SK-MEL-5 (cell line): ENCODE results near the gene ALG9. TPM values are rescaled to one million over a fixed set of nuclear protein-coding genes. Genes with fewer than 3 reads are reported as not detected.
A peak's percentile ranks its signal among the peaks of the same experiment; 100 is the strongest.

ENCODE experiments used
- DNase-seq: peaks from one replicate; pipeline ENCODE4 v3.0.0-alpha.2; 2016; ENCODE audit warnings: low read depth, low spot score
- in situ Hi-C: cut with HindIII; loops from 2 replicates; pipeline ENCODE4 v1.10.0; 2016; ENCODE audit warnings: low sequenced_read_pairs, high pct_unique_total_duplicates, low pct_unique_long_range_greater_than_20kb
- small RNA-seq, 2 experiments: library from RNA; depleted of rRNA; stranded (forward); fragments of <200 nt; gene quantifications; one replicate each; pipeline ENCODE3, GENCODE V24; 2014
- total RNA-seq: library from RNA; depleted of rRNA; stranded (reverse); fragments of >200 nt; shearing (Covaris generic); gene quantifications from 2 replicates; pipeline ENCODE4 v1.2.3, GENCODE V29; 2014; rRNA removed

Gene ALG9
- total RNA-seq, 1 experiment from 2014 or later: 39.0 TPM

GRCh38 chr11:111762526-111762925, 108.9 kb downstream of the ALG9 start:
- in situ Hi-C loops: no loop called here
- DNase-seq: no peak

GRCh38 chr11:111761036-111761435, 110.3 kb downstream of the ALG9 start:
- in situ Hi-C loops: no loop called here
- no peak for DNase-seq

- in situ Hi-C loops: no loop called here
- DNase-seq: no peak
These were observed 111.5 kb downstream of the ALG9 start for GRCh38 chr11:111759778-111760407.

GRCh38 chr11:111759376-111759775, 112.0 kb downstream of the ALG9 start:
- in situ Hi-C loops: no loop called here
- no peak for DNase-seq

GRCh38 chr11:111756097-111756496, 115.3 kb downstream of the ALG9 start:
- DNase-seq: no peak
- in situ Hi-C loops: no loop called here

GRCh38 chr11:111749646-111750045, 121.7 kb downstream of the ALG9 start:
- in situ Hi-C loops: no loop called here
- no peak for DNase-seq

GRCh38 chr11:111748035-111748804, 123.2 kb downstream of the ALG9 start:
- in situ Hi-C loops: no loop called here
- DNase-seq: no peak

GRCh38 chr11:111745719-111746504, 125.5 kb downstream of the ALG9 start:
- in situ Hi-C loops: no loop called here
- DNase-seq: no peak

GRCh38 chr11:111743700-111744099, 127.7 kb downstream of the ALG9 start:
- peak; percentile 45 for DNase-seq
- in situ Hi-C loops: no loop called here

- DNase-seq: no peak
- in situ Hi-C loops: no loop called here
These were observed 129.6 kb downstream of the ALG9 start for GRCh38 chr11:111741751-111742150.

- DNase-seq: no peak
- in situ Hi-C loops: no loop called here
These were observed 132.1 kb downstream of the ALG9 start for GRCh38 chr11:111739299-111739698.

GRCh38 chr11:111737444-111738210, 133.8 kb downstream of the ALG9 start:
- no peak for DNase-seq
- in situ Hi-C loops: no loop called here

- in situ Hi-C loops: no loop called here
- DNase-seq: no peak
These were observed 134.5 kb downstream of the ALG9 start for GRCh38 chr11:111736621-111737443.

Small RNA genes lying within 50 kb of the gene (small RNA-seq; reads per million reads assigned to genes)
- gene GNG5P3 (0 reads per million in 2 experiments), gene RPL37AP8 (0 reads per million in 2 experiments)

Other genes starting within 250 kb of the ALG9 start
- 28.2 and 31.5 TPM in 2 replicates for gene PPP2R1B, start 105.2 kb downstream of the ALG9 start, total RNA-seq
- gene FDXACB1, start 7.6 kb upstream of the ALG9 start, total RNA-seq: 2.0 and 2.2 TPM in 2 replicates
- 39.3 and 40.6 TPM in 2 replicates for gene CFAP68, start 8.0 kb upstream of the ALG9 start, total RNA-seq
- gene CRYAB, start 40.2 kb upstream of the ALG9 start, total RNA-seq: 5.0 and 9.9 TPM in 2 replicates
- gene HSPB2, start 41.2 kb upstream of the ALG9 start, total RNA-seq: not detected in 2 replicates
- not detected in 2 replicates for gene C11orf52, start 47.3 kb upstream of the ALG9 start, total RNA-seq
- gene DIXDC1, start 65.8 kb upstream of the ALG9 start, total RNA-seq: 5.3 and 5.4 TPM in 2 replicates
- 50.2 and 51.1 TPM in 2 replicates for gene DLAT, start 153.8 kb upstream of the ALG9 start, total RNA-seq
- gene PIH1D2, start 202.4 kb upstream of the ALG9 start, total RNA-seq: 1.1 TPM in 2 replicates
- gene NKAPD1, start 202.7 kb upstream of the ALG9 start, total RNA-seq: 21.6 and 24.1 TPM in 2 replicates
- 73.0 and 82.7 TPM in 2 replicates for gene TIMM8B, start 215.2 kb upstream of the ALG9 start, total RNA-seq
- 169 and 200 TPM in 2 replicates for gene SDHD, start 215.3 kb upstream of the ALG9 start, total RNA-seq